Left ventricle myocardium superior (tissue), 1 donor: ENCODE data around the gene TULP4. TPM values are rescaled to one million over a fixed set of nuclear protein-coding genes. Genes with fewer than 3 reads are reported as not detected.
"Not testable (repeated sequence)": the region's sequence is repeated elsewhere in the genome, so short reads cannot be mapped to it uniquely, and the experiment has no call there.

Source experiments
- ATAC-seq: fragments of 200-7000 bp; cut with Tn5 transposase; one replicate; pipeline ENCODE4 v1.9.1; 2020; ENCODE audit warnings: mild to moderate bottlenecking, moderate library complexity
- DNase-seq: peaks from one replicate; pipeline ENCODE4 v3.0.0-alpha.2; 2020
- intact Hi-C: fragments of 100-400 bp; cut with micrococcal nuclease; formaldehyde crosslinking; loops from one replicate; pipeline ENCODE4 v1.11.0; 2022
- total RNA-seq: library from RNA; stranded (reverse); fragmentation: NEBNext Ultra II Directional; extraction: Animal tissue kit (Norgen Biotek cat#: 25700); gene quantifications from one replicate; pipeline ENCODE4 v1.2.1, GENCODE V29; 2021
- donor health status: DM: no; HTN: yes; CAD: no; lungs with severe emphysema.

Gene TULP4
- total RNA-seq, 1 donor from 2014 or later: 101 TPM

DNA sequence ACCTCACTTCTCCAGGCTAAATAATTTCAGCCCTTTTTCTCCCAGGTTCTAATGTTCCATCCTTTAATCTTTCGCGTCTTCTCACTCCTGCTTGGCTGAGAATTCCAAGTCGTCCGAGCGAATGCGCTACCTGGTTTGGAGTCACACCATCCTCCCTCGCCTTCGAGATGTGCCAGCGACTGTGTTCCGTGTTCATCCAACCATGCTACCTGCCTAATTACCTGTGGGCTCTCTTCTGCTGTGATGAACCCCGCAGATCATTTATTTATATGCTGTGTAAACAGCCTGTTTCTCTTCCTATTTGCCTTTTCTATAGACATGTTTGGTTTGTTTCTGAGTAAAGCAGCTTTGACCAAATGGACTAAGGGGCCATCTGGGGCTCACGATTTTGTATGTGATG, 164.1 kb downstream of the TULP4 start:
- DNase-seq: no peak
- intact Hi-C loops: no loop called here
- ATAC-seq: no peak

DNA sequence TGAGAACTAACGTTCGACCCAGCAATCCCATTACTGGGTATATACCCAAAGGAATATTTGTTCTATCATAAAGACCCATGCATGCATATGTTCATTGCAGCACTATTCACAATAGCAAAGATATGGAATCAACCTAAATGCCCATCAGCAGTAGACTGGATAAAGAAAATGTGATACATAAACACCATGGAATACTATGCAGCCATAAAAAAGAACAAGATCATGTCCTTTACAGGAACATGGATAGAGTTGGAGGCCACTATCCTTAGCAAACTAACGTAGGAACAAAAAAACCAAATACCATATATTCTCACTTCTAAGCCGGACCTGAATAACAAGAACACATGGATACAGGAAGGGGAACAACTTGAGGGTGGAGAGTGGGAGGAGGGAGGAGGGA, 165.5 kb downstream of the TULP4 start:
- ATAC-seq, DNase-seq, intact Hi-C loops: not testable (repeated sequence)

DNA sequence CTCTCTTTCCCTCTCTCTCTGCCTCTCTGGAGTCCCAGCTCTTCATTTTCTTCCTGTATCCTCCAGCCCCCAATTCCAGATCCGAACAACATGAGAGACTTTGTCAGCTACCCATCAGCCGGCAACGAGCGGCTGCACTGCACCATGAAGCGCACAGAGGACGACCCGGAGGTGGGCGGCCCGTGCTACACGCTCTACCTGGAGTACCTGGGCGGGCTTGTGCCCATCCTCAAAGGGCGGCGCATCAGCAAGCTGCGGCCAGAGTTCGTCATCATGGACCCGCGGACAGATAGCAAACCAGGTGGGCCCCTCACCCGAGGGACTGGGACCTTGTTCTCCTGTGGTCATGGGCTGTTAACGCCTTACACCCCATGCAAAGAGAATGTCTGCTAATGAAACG, 168.7 kb downstream of the TULP4 start:
- ATAC-seq (no peak), DNase-seq (no peak)
- intact Hi-C loops: no loop called here

DNA sequence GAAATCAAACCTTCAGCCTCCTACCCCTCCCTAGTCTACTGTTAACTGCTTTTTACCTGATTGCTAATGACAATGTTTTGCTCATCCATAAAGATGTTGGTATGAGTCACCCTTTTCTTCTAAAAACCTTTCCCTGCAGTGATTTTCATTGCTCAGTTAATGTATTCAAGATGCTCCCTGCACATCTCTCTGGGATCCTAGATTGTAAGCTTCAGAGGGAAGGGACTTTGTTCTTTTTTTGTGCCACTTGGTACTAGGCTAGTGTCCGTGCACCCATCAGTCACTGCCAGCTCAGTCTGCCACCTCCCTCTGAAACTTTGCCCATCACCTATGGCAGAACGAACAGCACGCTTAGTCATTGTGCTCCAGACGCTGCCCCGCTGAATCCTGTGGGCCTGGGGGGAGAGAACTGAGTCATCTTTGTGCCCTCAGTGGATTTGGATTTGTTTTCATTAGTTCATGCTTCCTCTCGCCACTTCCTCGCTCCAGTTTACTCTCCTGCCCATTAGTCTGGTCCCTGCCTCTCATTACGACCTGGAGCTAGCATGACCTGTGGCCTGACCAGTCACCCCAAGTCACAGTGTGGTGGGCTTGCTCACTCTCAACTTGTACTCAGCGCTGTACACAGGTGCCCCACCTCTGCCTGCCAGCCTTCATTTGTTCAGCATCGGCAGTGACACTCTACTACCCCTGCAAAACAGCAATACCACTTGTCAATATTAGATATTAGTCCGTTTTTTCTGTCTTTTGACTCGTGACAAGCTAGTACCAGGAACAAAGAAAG, 169.6 kb downstream of the TULP4 start:
- no peak for DNase-seq
- intact Hi-C loops: no loop called here
- no peak for ATAC-seq

DNA sequence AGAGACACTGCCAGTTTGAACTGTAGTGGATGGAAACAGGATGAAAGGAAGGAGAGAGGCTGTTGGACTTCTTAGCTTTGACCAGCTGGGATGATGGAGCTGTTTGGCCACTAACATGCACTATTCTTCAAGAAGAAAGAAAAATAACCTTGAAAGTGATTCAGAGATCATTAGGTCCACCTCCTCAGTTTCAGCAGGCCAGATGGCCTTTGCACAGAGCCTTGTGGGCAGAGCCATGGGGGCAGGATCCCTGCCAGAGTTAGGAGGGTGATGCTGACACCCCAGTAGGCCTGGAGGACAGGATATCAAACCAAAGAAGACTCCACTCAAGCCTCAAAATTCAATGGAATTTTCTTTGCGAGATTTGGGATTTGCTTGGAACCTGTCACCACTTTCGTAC, 173.2 kb downstream of the TULP4 start:
- intact Hi-C loops: no loop called here
- no peak for DNase-seq
- ATAC-seq: no peak

DNA sequence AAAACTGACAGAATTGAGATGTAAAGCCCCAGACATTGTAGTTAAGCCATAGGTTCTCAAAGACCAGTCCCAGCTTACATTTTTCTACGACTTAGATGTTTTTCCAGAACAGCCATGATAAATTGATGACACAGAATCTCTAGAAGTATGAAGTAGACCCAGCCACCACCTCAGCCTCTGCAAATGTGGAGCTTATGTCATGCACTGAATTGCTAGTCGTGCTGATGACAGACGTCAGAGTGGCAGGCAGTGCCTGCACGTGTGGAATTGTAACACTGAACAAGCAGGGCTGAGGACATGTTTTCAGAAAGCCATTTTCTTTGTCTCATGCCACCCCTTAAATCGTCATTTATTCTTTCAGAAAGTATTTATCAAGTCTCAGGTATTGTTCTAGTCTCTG, 175.2 kb downstream of the TULP4 start:
- ATAC-seq: no peak
- intact Hi-C loops: no loop called here
- DNase-seq: no peak

DNA sequence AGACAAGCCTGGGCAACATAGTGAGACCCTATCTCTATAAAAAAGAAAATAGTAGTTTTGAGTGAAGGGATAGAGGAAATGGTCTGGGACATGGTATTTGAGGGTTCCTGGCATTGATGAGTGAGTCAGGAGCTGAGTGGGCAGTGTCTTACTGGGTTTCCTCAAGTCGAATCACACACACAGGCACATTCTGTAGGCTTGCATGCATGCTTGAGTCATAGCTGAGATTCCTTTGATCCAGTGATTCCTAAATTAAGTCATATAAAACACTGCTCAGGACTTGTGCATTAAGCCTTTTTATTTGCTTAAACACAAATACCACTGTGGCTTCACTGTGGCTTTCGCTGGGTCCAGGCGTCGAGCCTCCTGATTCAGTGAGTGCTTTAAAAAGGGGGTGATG, 175.8 kb downstream of the TULP4 start:
- no peak for ATAC-seq
- intact Hi-C loops: no loop called here

DNA sequence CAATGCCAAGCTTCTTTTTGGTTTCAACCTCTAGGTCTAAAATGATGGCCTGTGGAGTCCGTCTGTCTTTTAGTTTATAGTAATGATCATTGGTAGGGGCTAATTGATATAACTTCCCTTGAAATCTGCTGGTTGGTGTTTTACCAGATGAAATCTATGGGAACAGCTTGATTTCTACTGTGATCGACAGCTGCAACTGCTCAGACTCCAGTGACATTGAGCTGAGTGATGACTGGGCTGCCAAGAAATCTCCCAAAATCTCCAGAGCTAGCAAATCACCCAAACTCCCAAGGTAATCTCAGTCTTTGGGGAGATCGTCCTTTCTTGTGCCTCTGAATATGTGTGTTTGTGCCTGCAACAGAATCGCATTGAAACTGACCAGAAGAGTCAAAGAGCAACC, 177.2 kb downstream of the TULP4 start:
- ATAC-seq: no peak
- intact Hi-C loops: no loop called here

More for the DNA sequence above, 175.8 kb downstream of the TULP4 start:
- no peak for DNase-seq

DNA sequence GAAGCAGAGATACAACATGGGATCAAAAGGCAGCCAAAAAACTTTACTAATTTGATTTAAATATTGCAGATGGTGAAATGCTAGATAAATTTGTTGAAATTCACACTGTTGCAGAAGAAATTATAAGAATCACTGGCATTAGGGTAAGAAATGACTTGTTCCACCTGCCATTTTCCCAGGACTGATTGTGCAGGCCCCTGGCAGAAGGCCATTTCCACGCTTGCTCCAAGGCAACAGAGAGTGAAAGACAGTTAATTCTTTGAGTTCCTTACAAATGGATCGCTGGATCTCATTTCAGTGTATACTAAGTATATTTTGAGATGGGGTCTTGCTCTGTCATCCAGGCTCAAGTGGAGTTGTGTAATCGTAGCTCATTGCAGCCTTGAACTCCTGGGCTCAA, 180.6 kb downstream of the TULP4 start:
- intact Hi-C loops: no loop called here
- DNase-seq: no peak
- no peak for ATAC-seq

More for the DNA sequence above, 177.2 kb downstream of the TULP4 start:
- DNase-seq: no peak

DNA sequence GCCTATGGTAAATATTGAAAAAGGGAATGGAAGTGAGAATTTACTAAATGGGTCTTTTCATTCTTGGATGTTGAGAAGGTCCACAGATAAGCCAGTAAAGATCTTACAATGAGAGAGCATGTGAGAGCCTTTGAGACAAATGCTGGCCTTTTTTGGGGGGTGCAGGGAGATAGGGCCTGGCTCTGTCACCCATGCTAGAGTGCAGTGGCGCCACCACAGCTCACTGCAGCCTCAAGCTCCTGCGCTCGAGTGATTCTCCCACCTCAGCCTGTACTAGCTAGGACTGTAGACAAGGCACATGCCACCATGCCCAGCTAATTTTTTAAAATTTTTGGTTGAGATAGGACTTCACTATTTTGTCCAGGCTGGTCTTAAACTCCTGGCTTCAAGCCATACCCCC, 184.4 kb downstream of the TULP4 start:
- intact Hi-C loops: no loop called here
- DNase-seq (no peak), ATAC-seq (no peak)

DNA sequence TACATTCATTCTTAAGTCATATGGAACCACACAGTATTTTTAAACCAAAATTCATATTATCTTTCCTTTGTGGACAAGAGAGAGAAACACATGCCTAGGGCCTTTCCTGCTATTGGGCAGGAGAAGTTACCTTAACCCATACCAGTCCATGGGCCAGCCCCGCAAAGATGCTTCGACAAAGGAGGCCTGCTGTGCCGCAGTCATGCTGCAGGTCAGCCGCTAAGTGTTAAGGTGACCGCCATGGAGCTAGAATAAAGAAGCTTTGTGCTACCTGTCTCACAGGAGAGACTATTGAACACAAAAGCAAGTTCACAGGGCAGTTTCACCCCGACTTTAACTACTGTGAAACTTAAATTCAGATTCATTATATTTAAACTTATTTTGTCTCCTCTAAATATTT, 185.4 kb downstream of the TULP4 start:
- intact Hi-C loops: no loop called here
- no peak for DNase-seq
- no peak for ATAC-seq

DNA sequence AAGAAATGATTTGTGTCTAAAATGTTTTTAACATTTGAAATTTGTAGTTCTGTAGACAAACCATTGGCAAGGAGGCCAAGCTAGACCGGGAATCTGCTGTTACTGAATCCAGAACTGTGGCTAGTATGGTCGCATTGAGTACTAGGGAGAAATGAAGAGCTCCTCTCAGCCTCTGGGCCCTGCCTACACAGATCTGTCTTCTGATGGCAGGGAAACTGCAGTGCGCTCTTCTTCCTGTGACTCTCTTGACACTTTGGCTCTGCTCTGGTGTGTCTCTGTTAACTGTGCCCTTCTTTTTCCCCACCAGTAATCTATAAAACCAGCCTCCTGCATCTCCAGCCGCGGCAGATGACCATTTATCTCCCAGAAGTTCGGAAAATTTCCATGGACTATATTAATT, 186.1 kb downstream of the TULP4 start:
- intact Hi-C loops: no loop called here
- ATAC-seq (no peak), DNase-seq (no peak)

DNA sequence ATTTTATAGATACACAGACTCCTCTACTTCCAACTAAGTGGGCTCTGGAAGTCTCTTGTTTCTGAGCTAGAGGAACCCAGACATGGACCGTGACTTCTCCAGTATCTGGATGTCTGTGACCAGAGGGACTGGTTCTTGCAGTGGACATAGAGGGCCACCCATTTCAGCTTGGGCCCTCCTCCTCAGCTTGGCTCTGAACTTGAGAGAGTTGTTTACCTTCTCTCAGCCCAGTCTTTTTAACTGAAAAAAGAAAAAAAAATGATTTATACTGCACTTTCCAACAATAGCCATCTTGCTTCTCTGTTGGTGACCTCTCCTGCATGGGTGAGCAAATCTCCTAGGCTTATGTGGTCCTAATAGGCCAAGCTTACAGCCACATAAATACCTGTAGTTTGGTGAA, 187.3 kb downstream of the TULP4 start:
- intact Hi-C loops: no loop called here
- no peak for ATAC-seq
- no peak for DNase-seq

DNA sequence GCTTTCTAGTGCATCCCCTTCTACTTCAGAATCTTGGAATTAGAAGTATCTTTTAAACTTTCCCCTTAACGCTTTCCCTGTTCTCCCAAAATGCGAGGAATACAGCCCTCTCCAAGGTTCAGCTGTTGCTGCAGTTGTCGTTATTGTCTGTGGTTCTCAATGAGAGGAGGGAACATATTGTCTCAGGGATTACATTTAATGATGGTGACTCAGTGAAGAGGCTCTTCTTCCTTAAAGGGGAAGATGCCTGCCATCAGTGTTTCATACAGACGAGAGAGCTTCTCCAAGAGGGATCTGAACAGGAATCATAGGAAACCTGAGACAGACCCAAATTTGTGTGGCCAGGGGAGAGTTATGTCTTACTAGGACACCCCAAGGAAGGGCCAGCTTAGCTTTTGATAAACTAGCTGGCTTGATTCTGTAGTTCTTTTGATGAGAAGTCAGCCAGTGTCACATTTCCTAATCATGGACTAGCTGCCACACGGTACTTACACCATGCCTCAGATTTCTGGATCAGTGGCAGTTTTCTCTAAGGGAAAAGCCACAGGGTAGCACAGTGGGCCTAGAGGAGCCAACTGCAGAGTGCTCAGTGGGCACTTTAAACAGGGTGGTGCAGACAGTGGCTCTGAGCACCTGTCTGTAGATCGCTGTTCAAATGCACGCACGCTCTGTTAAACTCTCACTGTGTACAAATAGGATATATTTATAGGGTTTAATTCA, 187.9 kb downstream of the TULP4 start:
- no peak for DNase-seq
- intact Hi-C loops: no loop called here
- no peak for ATAC-seq

DNA sequence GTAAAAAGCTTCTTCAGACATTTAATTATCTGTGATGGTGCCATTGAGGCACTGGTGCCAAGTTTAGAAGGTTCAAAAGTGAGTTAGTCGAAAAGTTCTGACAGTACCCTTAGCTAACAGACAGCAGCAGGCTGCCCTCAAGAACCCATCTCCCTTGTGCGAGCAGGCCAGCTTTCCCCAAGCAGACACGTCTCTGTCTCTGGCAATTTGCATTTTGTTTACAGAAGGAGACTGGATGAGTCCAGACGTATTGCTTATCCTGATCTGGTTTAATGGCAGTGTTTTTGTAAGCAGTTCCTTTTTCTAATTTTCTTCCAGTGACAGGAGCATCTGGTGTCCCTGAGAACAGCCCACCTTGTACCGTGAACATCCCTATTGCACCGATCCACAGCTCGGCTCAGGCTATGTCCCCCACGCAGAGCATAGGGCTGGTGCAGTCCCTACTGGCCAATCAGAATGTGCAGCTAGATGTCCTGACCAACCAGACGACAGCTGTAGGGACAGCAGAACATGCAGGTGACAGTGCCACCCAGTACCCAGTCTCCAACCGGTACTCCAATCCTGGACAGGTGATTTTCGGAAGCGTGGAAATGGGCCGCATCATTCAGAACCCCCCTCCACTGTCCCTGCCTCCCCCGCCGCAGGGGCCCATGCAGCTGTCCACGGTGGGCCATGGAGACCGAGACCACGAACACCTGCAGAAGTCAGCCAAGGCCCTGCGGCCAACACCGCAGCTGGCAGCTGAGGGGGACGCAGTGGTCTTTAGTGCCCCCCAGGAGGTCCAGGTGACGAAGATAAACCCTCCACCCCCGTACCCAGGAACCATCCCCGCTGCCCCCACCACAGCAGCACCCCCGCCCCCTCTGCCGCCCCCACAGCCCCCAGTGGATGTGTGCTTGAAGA, 189.3 kb downstream of the TULP4 start:
- intact Hi-C loops: no loop called here
- DNase-seq: no peak
- ATAC-seq: no peak

DNA sequence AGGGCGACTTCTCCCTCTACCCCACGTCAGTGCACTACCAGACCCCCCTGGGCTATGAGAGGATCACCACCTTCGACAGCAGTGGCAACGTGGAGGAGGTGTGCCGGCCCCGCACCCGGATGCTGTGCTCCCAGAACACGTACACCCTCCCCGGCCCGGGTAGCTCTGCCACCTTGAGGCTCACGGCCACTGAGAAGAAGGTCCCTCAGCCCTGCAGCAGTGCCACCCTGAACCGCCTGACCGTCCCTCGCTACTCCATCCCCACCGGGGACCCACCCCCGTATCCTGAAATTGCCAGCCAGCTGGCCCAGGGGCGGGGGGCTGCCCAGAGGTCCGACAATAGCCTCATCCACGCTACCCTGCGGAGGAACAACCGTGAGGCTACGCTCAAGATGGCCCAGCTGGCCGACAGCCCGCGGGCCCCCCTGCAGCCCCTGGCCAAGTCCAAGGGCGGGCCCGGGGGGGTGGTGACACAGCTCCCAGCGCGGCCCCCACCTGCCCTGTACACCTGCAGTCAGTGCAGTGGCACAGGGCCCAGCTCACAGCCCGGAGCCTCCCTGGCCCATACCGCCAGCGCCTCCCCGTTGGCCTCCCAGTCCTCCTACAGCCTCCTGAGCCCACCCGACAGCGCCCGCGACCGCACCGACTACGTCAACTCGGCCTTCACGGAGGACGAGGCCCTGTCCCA, 190.1 kb downstream of the TULP4 start:
- DNase-seq (no peak), ATAC-seq (no peak)
- intact Hi-C loops: no loop called here

DNA sequence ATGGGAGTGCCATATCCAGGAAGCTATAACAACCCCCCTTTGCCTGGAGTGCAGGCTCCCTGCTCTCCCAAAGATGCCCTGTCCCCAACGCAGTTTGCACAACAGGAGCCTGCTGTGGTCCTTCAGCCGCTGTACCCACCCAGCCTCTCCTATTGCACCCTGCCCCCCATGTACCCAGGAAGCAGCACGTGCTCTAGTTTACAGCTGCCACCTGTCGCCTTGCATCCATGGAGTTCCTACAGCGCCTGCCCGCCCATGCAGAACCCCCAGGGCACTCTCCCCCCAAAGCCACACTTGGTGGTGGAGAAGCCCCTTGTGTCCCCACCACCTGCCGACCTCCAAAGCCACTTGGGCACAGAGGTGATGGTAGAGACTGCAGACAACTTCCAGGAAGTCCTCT, 191.0 kb downstream of the TULP4 start:
- ATAC-seq (no peak), DNase-seq (no peak)
- intact Hi-C loops: no loop called here

DNA sequence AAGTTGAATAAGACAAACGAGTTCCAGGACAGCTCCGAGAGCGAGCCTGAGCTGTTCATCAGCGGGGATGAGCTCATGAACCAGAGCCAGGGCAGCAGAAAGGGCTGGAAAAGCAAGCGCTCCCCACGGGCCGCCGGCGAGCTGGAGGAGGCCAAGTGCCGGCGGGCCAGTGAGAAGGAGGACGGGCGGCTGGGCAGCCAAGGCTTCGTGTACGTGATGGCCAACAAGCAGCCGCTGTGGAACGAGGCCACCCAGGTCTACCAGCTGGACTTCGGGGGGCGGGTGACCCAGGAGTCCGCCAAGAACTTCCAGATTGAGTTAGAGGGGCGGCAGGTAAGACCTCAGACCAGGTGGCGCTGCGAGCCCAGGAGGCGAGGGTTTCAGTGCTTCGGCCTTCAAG, 191.6 kb downstream of the TULP4 start:
- intact Hi-C loops: no loop called here
- ATAC-seq (no peak), DNase-seq (no peak)

DNA sequence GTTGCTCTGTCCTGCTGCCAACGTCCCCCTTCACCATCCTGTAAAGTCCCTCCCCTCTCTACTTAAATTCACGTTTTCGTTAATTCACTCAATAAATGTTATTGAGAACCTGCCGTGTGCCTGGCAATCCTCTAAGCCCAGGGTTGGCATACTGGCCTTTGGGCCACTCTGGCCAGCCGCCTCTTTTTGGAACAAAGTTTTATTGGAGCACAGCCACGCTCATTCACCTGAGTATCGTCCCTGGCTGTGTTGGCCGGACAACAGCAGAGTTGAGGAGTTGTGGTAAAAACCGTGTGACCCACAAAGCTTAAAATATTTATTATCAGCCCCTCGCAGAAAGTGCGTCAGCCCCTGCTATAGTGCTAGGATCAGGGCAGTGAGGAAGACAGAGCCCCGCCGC, 192.9 kb downstream of the TULP4 start:
- no peak for ATAC-seq
- intact Hi-C loops: no loop called here
- DNase-seq: no peak
